Dedifferentiated amniotic fluid mesenchymal stem cell (primary cell): ENCODE measurements around the gene SCAPER.
"Not testable (repeated sequence)": the region's sequence is repeated elsewhere in the genome, so short reads cannot be mapped to it uniquely, and the experiment has no call there.

Experiments used
- DNase-seq: peaks from one replicate; pipeline ENCODE4 v3.0.0-alpha.2; 2016; ENCODE audit errors: extremely low spot score

The SCAPER gene

DNA sequence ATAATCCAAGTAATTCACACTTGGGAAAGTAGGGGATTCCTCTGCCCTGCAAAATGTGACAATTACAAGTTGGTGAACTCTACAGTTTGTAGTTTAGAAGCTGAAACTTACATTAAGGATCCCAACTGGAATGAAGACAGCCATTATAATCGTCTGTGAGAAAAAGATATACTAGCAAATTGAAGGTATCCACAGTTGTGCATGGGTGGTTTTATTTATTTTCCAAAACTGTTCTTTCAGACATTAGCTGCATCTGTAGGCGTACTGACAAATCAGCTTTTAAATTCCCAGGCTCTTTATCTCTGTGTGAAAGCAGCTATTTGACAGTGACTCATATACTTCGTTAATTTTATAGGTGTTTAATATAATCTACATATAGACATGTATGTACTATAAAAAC is 581.1 kb downstream of the SCAPER start:
- DNase-seq, result no peak

- no peak for DNase-seq
These were observed 583.5 kb downstream of the SCAPER start for GRCh38 chr15:76321602-76322001.

GRCh38 chr15:76321171-76321570 is 584.0 kb downstream of the SCAPER start:
- no peak for DNase-seq

DNA sequence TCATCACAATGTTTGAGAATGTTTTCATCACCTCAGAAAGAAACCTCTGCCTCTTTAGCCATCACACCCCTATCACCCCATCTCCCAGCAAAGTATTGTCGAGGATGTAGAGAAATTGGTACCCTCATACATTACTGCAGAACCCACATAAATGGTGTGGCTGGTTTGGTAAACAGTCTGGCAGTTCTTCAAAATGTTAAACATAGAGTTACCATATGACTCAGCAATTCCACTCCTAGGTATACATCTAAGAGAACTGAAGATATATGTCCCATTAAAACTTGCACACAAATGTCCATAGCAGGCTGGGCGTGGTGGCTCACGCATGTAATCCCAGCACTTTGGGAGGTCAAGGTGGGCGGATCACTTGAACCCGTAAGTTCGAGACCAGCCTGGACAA is 585.1 kb downstream of the SCAPER start:
- no peak for DNase-seq

GRCh38 chr15:76313731-76314130 is 591.4 kb downstream of the SCAPER start:
- no peak for DNase-seq

DNA sequence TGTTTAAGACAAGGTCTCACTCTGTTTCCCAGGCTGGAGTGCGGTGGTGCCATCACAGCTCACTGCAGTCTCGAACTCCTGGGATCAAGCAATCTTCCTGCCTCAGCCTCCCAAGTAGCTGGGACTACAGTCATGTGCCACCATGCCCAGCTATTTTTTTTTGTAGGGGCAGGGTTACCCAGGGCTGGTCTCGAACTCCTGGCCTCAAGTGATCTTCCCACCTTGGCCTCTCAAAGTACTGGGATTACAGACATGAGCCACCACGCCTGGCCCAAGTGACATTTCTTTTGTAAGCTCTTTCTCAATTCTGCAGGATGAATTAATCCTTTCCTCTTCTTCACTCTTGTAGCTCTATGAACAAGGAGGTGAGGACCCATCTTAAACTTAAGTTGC is 592.0 kb downstream of the SCAPER start:
- not testable (repeated sequence) for DNase-seq

GRCh38 chr15:76312540-76313174 is 592.5 kb downstream of the SCAPER start:
- no peak for DNase-seq

- peak; percentile 97 for DNase-seq
These were observed 593.8 kb downstream of the SCAPER start, which contains the start of gene ETFA for GRCh38 chr15:76311100-76311953. TSS of gene ETFA (minus strand) at chr15:76311469. CDS start at chr15:76311388, 81 bp downstream.

- DNase-seq, result no peak
These were observed 594.6 kb downstream of the SCAPER start for GRCh38 chr15:76310475-76311099.

- no peak for DNase-seq
These were observed 595.4 kb downstream of the SCAPER start for GRCh38 chr15:76309601-76310330.

- no peak for DNase-seq
These were observed 601.2 kb downstream of the SCAPER start for GRCh38 chr15:76303909-76304308.

- no peak for DNase-seq
These were observed 605.4 kb downstream of the SCAPER start for GRCh38 chr15:76299786-76300185.

GRCh38 chr15:76298986-76299385 is 606.2 kb downstream of the SCAPER start:
- no peak for DNase-seq

- not testable (repeated sequence) for DNase-seq
These were observed 607.2 kb downstream of the SCAPER start for GRCh38 chr15:76297951-76298350.
